Mesendoderm (in vitro differentiated cells): ENCODE data around the gene TEKT3.

ENCODE experiments used
- DNase-seq: peaks from one replicate; pipeline ENCODE4 v3.0.0; 2013
- H2AK5ac ChIP-seq: 2 replicates; pipeline ENCODE4 v1.6.1; 2013; ENCODE audit warnings: low read length, inconsistent platforms
- H2BK120ac ChIP-seq: 2 replicates; pipeline ENCODE4 v1.6.1; 2013; ENCODE audit warnings: low read depth, mild to moderate bottlenecking, low read length, moderate library complexity, mixed read lengths
- H2BK15ac ChIP-seq: replicated peaks from 2 replicates; pipeline ENCODE4 v1.6.1; 2013; ENCODE audit warnings: low read depth, mild to moderate bottlenecking, moderate library complexity
- H2BK5ac ChIP-seq: 2 replicates; pipeline ENCODE4 v1.6.1; 2013; ENCODE audit warnings: low read length, inconsistent platforms
- H3K18ac ChIP-seq: 2 replicates; pipeline ENCODE4 v1.6.1; 2013; ENCODE audit warnings: mild to moderate bottlenecking, low read length, mixed read lengths
- H3K23ac ChIP-seq: one replicate; pipeline ENCODE4 v1.6.1; 2013; ENCODE audit warnings: low read length
- H3K27ac ChIP-seq: 2 replicates; pipeline ENCODE4 v1.5.1; 2013; ENCODE audit warnings: low read depth, mild to moderate bottlenecking, inconsistent platforms, low read length, moderate library complexity
- H3K27me3 ChIP-seq: 2 replicates; pipeline ENCODE4 v1.6.1; 2013; ENCODE audit warnings: low read length, control low read depth, mild to moderate bottlenecking, inconsistent platforms; ENCODE audit not compliant: insufficient read depth, poor library complexity
- H3K36me3 ChIP-seq: 2 replicates; pipeline ENCODE4 v1.6.1; 2013; ENCODE audit warnings: low read length, inconsistent platforms; ENCODE audit not compliant: control insufficient read depth, insufficient read depth
- H3K4ac ChIP-seq: one replicate; pipeline ENCODE4 v1.6.1; 2013; ENCODE audit warnings: low read depth, mild to moderate bottlenecking, low read length, moderate library complexity
- H3K4me1 ChIP-seq: 2 replicates; pipeline ENCODE4 v1.6.1; 2013; ENCODE audit warnings: low read depth, low read length, inconsistent platforms; ENCODE audit not compliant: control insufficient read depth
- H3K4me2 ChIP-seq: 2 replicates; pipeline ENCODE4 v1.6.1; 2013; ENCODE audit warnings: low read length
- H3K4me3 ChIP-seq: 2 replicates; pipeline ENCODE4 v1.5.1; 2013; ENCODE audit warnings: mild to moderate bottlenecking, low read length
- H3K56ac ChIP-seq: one replicate; pipeline ENCODE4 v1.6.1; 2013; ENCODE audit warnings: low read length
- H3K79me1 ChIP-seq: 2 replicates; pipeline ENCODE4 v1.6.1; 2013; ENCODE audit warnings: low read length, inconsistent platforms
- H3K79me2 ChIP-seq: 2 replicates; pipeline ENCODE4 v1.6.1; 2013; ENCODE audit warnings: mild to moderate bottlenecking, low read length; ENCODE audit not compliant: control insufficient read depth, insufficient read depth
- H3K9ac ChIP-seq: 2 replicates; pipeline ENCODE4 v1.6.1; 2013; ENCODE audit warnings: low read length, inconsistent platforms
- H4K5ac ChIP-seq: one replicate; pipeline ENCODE4 v1.6.1; 2013; ENCODE audit warnings: low read length
- H4K8ac ChIP-seq: one replicate; pipeline ENCODE4 v1.6.1; 2013; ENCODE audit warnings: low read depth, mild to moderate bottlenecking, control low read depth, low read length, moderate library complexity
- WGBS: extraction: QIAGEN DNeasy Blood & Tissue Kit; methylation state at CpG from one replicate; pipeline ENCODE4 v1.1.7; 2013; ENCODE audit warnings: low lambda C conversion rate, missing lambda C conversion rate; ENCODE audit not compliant: insufficient coverage; ENCODE audit errors: extremely low coverage; 5-methylcytosine and 5-hydroxymethylcytosine counted together

Gene TEKT3

GRCh38 chr17:15273141-15273793 lies 68.1 kb downstream of the TEKT3 start:
- H2BK5ac ChIP-seq = no peak overlapping the region
- no peak for DNase-seq
- no peak overlapping the region for H2BK15ac ChIP-seq
- H3K27me3 ChIP-seq = no peaks in the 10 kb centered on the region
- no peak overlapping the region for H3K27ac ChIP-seq
- H4K5ac ChIP-seq = no peak overlapping the region
- H3K18ac ChIP-seq = no peak overlapping the region
- H3K56ac ChIP-seq = no peak overlapping the region
- no peaks in the 10 kb centered on the region for H3K36me3 ChIP-seq
- H3K4me1 ChIP-seq = no peaks in the 10 kb centered on the region
- WGBS = no CpG with 5 or more reads among the region's 5 CpGs
- H2BK120ac ChIP-seq = no peak overlapping the region
- no peak overlapping the region for H3K9ac ChIP-seq
- H3K79me1 ChIP-seq = no peaks in the 10 kb centered on the region
- no peaks in the 10 kb centered on the region for H3K79me2 ChIP-seq
- H4K8ac ChIP-seq = no peak overlapping the region
- no peak overlapping the region for H2AK5ac ChIP-seq
- H3K4me2 ChIP-seq = no peak overlapping the region
- H3K4ac ChIP-seq = no peak overlapping the region
- no peak overlapping the region for H3K23ac ChIP-seq
- H3K4me3 ChIP-seq = no peak overlapping the region

GRCh38 chr17:15271741-15272140 lies 69.7 kb downstream of the TEKT3 start:
- no peak for DNase-seq
- no peaks in the 10 kb centered on the region for H3K4me1 ChIP-seq
- H3K27ac ChIP-seq = no peak overlapping the region
- H3K36me3 ChIP-seq = no peaks in the 10 kb centered on the region
- no peak overlapping the region for H2AK5ac ChIP-seq
- H4K8ac ChIP-seq = no peak overlapping the region
- H2BK15ac ChIP-seq = no peak overlapping the region
- no peak overlapping the region for H3K18ac ChIP-seq
- H3K4me2 ChIP-seq = no peak overlapping the region
- no peak overlapping the region for H3K56ac ChIP-seq
- H2BK5ac ChIP-seq = no peak overlapping the region
- no peak overlapping the region for H3K4ac ChIP-seq
- H3K4me3 ChIP-seq = no peak overlapping the region
- no CpG with 5 or more reads among the region's 6 CpGs for WGBS
- no peak overlapping the region for H4K5ac ChIP-seq
- H3K9ac ChIP-seq = no peak overlapping the region
- H3K79me2 ChIP-seq = no peaks in the 10 kb centered on the region
- H3K23ac ChIP-seq = no peak overlapping the region
- H3K27me3 ChIP-seq = no peaks in the 10 kb centered on the region
- no peak overlapping the region for H2BK120ac ChIP-seq
- no peaks in the 10 kb centered on the region for H3K79me1 ChIP-seq

- no peak for DNase-seq
- Histone ChIP-seq H3K18ac (no peak overlapping the region), H3K79me2 (no peaks in the 10 kb centered on the region), H3K36me3 (no peaks in the 10 kb centered on the region), H4K5ac (no peak overlapping the region), H3K9ac (no peak overlapping the region), H2AK5ac (no peak overlapping the region), H3K4me3 (no peak overlapping the region), H3K27ac (no peak overlapping the region), H3K23ac (no peak overlapping the region), H3K4ac (no peak overlapping the region), H2BK120ac (no peak overlapping the region), H3K4me1 (no peaks in the 10 kb centered on the region), H3K79me1 (no peaks in the 10 kb centered on the region), H2BK5ac (no peak overlapping the region), H3K27me3 (no peaks in the 10 kb centered on the region), H3K4me2 (no peak overlapping the region), H4K8ac (no peak overlapping the region), H3K56ac (no peak overlapping the region), H2BK15ac (no peak overlapping the region)
- WGBS = 100% methylated on average over 1 of the region's 9 CpGs
These were observed 70.6 kb downstream of the TEKT3 start for GRCh38 chr17:15270628-15271381.

- Histone ChIP-seq H2BK5ac (no peak overlapping the region), H2BK120ac (no peak overlapping the region), H3K79me2 (no peaks in the 10 kb centered on the region), H3K9ac (no peak overlapping the region), H3K4me2 (no peak overlapping the region), H3K23ac (no peak overlapping the region), H3K27ac (no peak overlapping the region), H2BK15ac (no peak overlapping the region), H2AK5ac (no peak overlapping the region), H3K4ac (no peak overlapping the region), H3K18ac (no peak overlapping the region), H3K27me3 (no peaks in the 10 kb centered on the region), H3K79me1 (no peaks in the 10 kb centered on the region), H4K5ac (no peak overlapping the region), H3K4me1 (no peaks in the 10 kb centered on the region), H3K4me3 (no peak overlapping the region), H4K8ac (no peak overlapping the region), H3K56ac (no peak overlapping the region), H3K36me3 (no peaks in the 10 kb centered on the region)
- no CpG with 5 or more reads among the region's 5 CpGs for WGBS
- DNase-seq = peak; percentile 25
These were observed 71.7 kb downstream of the TEKT3 start for GRCh38 chr17:15269780-15270089.

GRCh38 chr17:15269087-15269779 lies 72.2 kb downstream of the TEKT3 start:
- no peak overlapping the region for H4K5ac ChIP-seq
- WGBS = no CpG with 5 or more reads among the region's 7 CpGs

More at GRCh38 chr17:15269087-15269779, 72.2 kb downstream of the TEKT3 start:
- H2BK120ac ChIP-seq = no peak overlapping the region
- H3K4me2 ChIP-seq = no peak overlapping the region
- no peak overlapping the region for H3K23ac ChIP-seq
- no peak overlapping the region for H3K56ac ChIP-seq
- no peak overlapping the region for H2BK5ac ChIP-seq
- H3K79me2 ChIP-seq = no peaks in the 10 kb centered on the region
- H3K4me1 ChIP-seq = no peaks in the 10 kb centered on the region
- no peak overlapping the region for H3K18ac ChIP-seq
- DNase-seq = no peak
- H2BK15ac ChIP-seq = no peak overlapping the region
- H3K27ac ChIP-seq = no peak overlapping the region
- H3K79me1 ChIP-seq = no peaks in the 10 kb centered on the region
- no peak overlapping the region for H3K4ac ChIP-seq
- H3K9ac ChIP-seq = no peak overlapping the region
- no peaks in the 10 kb centered on the region for H3K27me3 ChIP-seq
- no peak overlapping the region for H3K4me3 ChIP-seq
- H3K36me3 ChIP-seq = no peaks in the 10 kb centered on the region
- H4K8ac ChIP-seq = no peak overlapping the region
- no peak overlapping the region for H2AK5ac ChIP-seq
